Activated naive CD4-positive, alpha-beta T cell treated with anti-CD3 and anti-CD28 coated beads, Interleukin-2, amount 50 U/mL, for 24 hours (primary cell): Measurements from ENCODE around the gene GAB2.
"Not testable (repeated sequence)": the region's sequence is repeated elsewhere in the genome, so short reads cannot be mapped to it uniquely, and the experiment has no call there.

ENCODE experiments used
- H3K27ac Mint-ChIP-seq: one replicate; pipeline ENCODE4 v1.8.0; 2021; ENCODE audit warnings: mild to moderate bottlenecking, mixed read lengths
- H3K27me3 Mint-ChIP-seq: one replicate; pipeline ENCODE4 v1.8.0; 2021; ENCODE audit warnings: mixed read lengths
- H3K36me3 Mint-ChIP-seq: one replicate; pipeline ENCODE4 v1.8.0; 2021; ENCODE audit warnings: mixed read lengths
- H3K4me1 Mint-ChIP-seq: one replicate; pipeline ENCODE4 v1.8.0; 2021; ENCODE audit warnings: mixed read lengths
- H3K4me3 Mint-ChIP-seq: one replicate; pipeline ENCODE4 v1.8.0; 2021; ENCODE audit warnings: mild to moderate bottlenecking, mixed read lengths
- H3K9me3 Mint-ChIP-seq: one replicate; pipeline ENCODE4 v1.8.0; 2021; ENCODE audit warnings: mixed read lengths

GAB2 gene

DNA sequence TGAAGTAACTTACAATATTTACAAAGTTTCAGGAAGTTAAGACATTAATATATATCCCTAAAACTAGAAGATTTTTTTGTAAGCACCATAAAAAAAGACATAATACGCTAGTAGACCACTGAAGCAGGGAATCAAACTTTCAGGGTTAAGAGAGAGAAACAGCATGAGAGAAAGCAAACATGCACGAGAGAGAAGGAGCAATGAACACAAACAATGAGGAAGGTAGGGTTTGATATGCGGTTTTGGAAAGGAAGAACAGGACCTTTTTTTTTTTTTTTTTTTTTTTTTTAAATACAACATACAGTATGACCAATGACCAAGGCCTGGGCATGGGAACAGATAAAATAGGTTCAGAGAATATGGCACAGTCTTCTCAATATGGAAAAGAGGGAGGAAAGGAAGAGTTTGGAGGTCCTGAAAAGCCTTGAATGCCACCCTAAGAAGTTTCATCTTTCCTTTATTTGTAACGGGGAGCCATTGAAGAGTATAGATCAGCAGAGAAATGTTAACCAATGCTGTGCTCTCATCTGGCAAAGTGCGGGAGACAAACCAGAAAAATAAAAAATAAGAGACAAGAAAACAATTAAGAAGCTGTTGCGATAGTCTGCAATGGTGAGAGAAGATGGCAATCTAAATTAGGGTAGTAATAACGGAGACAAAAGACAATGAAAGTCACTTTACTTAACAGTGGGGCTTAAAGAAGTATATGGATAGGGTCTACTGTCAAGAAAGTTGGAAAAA lies 127.9 kb downstream of the GAB2 start:
- Mint-ChIP-seq H3K27me3 (no peaks in the 10 kb centered on the region), H3K27ac (no peak overlapping the region), H3K4me1 (peaks cover 33% of the 10 kb centered on the region), H3K4me3 (no peak overlapping the region), H3K9me3 (peaks cover 4% of the 10 kb centered on the region), H3K36me3 (peaks cover 2% of the 10 kb centered on the region)

DNA sequence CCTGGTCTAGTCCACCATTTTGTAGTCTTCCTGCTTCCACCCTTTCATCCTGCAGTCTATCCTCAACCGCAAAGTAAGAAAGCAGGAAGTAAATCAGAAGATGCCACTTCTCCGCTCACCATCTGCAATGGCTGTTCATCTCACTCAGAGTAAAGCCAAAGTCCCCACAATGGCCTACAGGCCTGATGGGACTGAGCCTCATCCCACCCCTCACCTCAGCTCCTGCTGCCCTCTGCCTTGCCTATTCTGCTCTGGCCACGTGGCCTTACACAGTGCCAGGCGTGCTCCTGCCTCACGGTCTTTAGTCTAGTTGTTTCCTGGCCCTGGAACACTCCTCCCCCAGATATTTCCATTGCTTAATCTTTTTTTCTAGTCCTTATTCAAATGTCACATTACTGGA lies 133.4 kb downstream of the GAB2 start:
- peaks cover under 1% of the 10 kb centered on the region for H3K9me3 Mint-ChIP-seq
- H3K4me1 Mint-ChIP-seq: peaks cover under 1% of the 10 kb centered on the region
- no peak overlapping the region for H3K4me3 Mint-ChIP-seq
- H3K27me3 Mint-ChIP-seq: no peaks in the 10 kb centered on the region
- H3K36me3 Mint-ChIP-seq: no peaks in the 10 kb centered on the region
- H3K27ac Mint-ChIP-seq: no peak overlapping the region

DNA sequence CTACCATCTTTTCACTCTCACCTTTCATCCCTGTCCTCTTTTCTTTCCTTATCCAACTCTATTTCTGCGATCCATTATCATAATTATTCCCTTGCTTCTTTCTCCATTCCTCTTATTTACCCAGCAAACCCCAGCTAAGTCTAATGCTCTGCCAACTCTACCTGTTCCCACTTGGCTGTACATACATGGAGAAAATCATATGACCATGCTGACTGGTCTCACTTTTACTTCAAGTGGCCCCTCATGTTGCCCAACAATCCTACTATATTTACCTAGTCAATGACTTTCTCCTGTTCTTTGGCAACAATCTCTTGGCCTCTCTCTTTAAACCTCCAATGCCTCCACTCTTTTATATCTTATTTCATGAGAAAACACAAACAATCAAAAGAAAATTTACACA lies 134.8 kb downstream of the GAB2 start:
- H3K36me3 Mint-ChIP-seq: no peaks in the 10 kb centered on the region
- no peak overlapping the region for H3K27ac Mint-ChIP-seq
- no peaks in the 10 kb centered on the region for H3K9me3 Mint-ChIP-seq
- no peak overlapping the region for H3K4me3 Mint-ChIP-seq
- no peaks in the 10 kb centered on the region for H3K27me3 Mint-ChIP-seq
- H3K4me1 Mint-ChIP-seq: peaks cover 1% of the 10 kb centered on the region

DNA sequence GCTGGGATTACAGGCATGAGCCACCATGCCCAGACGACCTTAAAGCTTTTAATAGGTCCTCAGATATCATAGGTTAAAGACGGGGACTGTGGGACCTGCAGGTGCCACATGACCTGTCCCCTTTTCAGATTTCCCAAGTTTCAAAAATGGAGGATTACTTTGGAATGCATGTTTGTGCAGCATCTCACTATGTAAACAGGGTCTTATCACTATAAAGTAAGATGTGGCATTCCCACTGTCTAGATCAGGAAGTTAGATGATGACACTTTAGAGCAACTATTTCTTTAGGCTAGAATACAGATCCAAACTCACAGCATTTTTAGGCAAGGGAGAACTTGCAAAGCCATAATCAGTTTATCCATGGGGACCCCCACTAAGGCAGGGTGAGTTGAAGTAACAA lies 136.1 kb downstream of the GAB2 start:
- Mint-ChIP-seq H3K27me3 (no peaks in the 10 kb centered on the region), H3K36me3 (no peaks in the 10 kb centered on the region), H3K27ac (no peak overlapping the region), H3K4me3 (no peak overlapping the region), H3K9me3 (no peaks in the 10 kb centered on the region), H3K4me1 (peaks cover 4% of the 10 kb centered on the region)

DNA sequence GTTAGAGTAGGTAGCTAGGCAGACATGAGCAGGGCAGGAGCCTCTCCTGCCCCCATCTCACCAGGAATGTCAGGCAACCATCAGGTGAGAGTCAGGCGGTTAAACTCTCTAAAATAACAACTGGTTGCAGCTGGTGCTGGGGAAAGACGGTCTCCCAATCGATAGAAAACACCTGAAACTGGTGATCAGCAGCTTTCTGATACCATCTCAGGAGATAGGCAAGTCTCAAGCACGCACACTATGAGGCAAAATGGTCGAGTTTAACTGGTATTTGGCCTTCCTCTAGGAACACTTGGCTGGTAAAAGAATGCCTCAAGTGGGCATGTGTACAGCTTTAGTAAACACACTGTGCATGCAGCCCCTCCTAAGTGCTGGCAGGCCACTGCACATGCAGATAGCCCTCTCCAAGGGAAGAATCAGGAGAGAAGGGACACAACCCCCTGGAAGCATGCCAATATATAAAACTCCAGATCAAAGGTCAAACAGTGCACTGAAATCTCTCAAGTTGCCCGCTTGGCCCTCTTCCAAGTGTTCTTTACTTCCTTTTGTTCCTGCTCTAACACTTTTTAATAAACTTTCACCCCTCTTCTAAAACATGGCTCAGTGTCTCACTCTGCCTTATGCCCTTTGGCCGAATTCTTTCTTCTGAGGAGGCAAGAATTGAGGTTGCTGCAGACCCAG lies 140.2 kb downstream of the GAB2 start:
- H3K9me3 Mint-ChIP-seq: peaks cover 11% of the 10 kb centered on the region
- no peaks in the 10 kb centered on the region for H3K27me3 Mint-ChIP-seq
- H3K27ac Mint-ChIP-seq: no peak overlapping the region

DNA sequence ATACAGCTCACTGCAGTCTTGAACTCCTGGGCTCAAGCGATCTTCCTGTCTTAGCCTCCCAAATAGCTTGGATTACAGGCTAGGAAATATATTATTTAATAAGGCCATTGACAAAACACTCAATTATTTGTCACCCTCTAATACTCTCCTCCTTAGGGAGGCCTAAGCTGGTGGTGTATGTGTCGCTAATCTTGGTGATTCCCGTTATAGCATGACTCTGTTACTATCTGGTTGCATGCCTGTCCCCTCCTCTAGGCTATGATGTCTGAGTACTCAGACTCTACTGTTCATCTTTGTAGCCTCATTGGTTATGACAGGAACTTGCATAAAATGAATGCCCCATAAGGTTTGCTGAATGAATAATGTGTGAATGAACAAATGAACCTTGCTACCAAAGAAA lies 141.3 kb downstream of the GAB2 start:
- Mint-ChIP-seq H3K4me3 (no peak overlapping the region), H3K36me3 (peaks cover 11% of the 10 kb centered on the region), H3K4me1 (peaks cover 4% of the 10 kb centered on the region), H3K27me3 (no peaks in the 10 kb centered on the region), H3K27ac (no peak overlapping the region), H3K9me3 (peaks cover 16% of the 10 kb centered on the region)

More for the DNA sequence above, 140.2 kb downstream of the GAB2 start:
- Mint-ChIP-seq H3K36me3 (peaks cover 7% of the 10 kb centered on the region), H3K4me3 (no peak overlapping the region), H3K4me1 (peaks cover 4% of the 10 kb centered on the region)

DNA sequence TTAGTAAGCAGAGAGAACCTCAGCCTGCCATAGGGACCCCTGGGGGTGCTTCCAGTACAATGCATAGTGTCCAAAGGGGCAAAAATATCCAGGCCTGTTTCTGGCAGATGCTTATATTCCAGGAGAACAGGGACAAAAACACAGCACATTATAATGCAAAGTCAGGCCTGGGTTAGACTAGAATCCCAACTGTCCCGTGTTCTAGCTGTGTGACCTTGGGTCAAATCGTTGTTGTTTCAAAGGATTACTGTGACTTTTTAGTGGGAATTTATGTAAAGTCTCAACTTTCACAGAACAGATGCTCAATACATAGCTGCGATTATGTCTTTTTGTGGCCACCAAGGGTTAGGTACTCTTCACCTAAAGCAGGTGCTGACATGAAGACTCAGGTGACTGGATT lies 142.9 kb downstream of the GAB2 start:
- no peaks in the 10 kb centered on the region for H3K27me3 Mint-ChIP-seq
- peaks cover 16% of the 10 kb centered on the region for H3K9me3 Mint-ChIP-seq
- no peak overlapping the region for H3K4me3 Mint-ChIP-seq
- no peak overlapping the region for H3K27ac Mint-ChIP-seq
- H3K4me1 Mint-ChIP-seq: peaks cover 4% of the 10 kb centered on the region
- H3K36me3 Mint-ChIP-seq: peaks cover 11% of the 10 kb centered on the region

DNA sequence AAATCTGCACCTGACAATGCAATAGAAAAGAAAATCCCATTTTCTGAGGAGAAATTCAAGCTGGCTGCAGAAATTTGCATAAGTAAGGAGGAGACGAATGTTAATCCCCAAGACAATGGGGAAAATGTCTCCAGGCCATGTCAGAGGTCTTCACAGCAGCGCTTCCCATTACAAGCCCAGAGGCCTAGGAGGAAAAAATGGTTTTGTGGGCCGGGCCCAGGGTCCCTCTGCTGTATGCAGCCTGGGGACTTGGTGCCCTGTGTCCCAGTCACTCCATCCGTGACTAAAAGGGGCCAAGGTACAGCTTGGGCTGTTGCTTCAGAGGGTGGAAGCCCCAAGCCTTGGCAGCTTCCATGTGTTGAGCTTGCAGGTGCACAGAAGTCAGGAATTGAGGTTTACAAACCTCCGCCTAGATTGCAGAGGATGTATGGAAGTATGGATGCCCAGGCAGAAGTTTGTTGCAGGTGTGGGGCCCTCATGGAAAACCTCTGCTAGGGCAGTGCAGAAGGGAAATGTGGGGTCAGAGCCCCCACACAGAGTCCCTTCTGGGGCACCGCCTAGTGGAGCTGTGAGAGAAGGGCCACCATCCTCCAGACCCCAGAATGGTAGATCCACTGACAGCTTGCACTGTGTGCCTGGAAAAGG lies 144.9 kb downstream of the GAB2 start:
- H3K4me1 Mint-ChIP-seq, H3K27ac Mint-ChIP-seq: not testable (repeated sequence)
- peaks cover 11% of the 10 kb centered on the region for H3K36me3 Mint-ChIP-seq

DNA sequence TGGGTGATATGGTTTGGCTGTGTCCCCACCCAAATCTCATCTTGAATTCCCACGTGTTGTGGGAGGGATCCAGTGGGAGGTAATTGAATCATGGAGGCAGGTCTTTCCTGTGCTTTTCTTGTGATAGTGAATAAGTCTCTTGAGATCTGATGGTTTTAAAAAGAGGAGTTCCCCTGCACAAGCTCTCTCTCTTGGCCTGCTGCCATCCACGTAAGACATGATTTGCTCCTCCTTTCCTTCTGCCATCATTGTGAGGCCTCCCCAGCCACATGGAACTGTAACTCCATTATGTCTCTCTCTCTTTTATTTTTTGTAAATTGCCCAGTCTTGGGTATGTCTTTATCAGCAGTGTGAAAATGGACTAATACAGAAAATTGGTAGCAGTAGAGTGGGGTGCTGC lies 145.8 kb downstream of the GAB2 start:
- H3K4me1 Mint-ChIP-seq, H3K4me3 Mint-ChIP-seq, H3K27ac Mint-ChIP-seq, H3K27me3 Mint-ChIP-seq: not testable (repeated sequence)
- peaks cover 11% of the 10 kb centered on the region for H3K36me3 Mint-ChIP-seq
- peaks cover 16% of the 10 kb centered on the region for H3K9me3 Mint-ChIP-seq

More for the DNA sequence above, 144.9 kb downstream of the GAB2 start:
- not testable (repeated sequence) for H3K27me3 Mint-ChIP-seq, H3K4me3 Mint-ChIP-seq
- H3K9me3 Mint-ChIP-seq: peaks cover 16% of the 10 kb centered on the region

DNA sequence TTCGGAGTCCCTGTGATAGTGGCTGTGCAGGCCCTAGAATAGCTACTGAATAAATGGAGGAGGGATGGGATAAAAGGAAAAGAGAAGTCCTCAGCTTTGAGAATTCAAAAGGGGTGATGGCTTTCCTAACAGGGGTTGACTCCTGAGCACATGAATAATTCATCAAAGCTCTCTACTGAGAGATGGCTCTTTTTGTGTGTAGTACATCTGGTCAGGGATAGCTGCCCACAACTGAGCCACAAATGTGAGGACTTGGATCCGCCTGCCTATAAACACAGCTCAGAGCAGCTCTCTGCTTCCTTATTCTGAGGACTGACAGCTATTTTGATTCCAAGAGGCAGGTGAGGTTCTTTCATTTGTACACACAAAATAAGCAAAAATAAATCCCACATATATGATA lies 146.6 kb downstream of the GAB2 start:
- no peaks in the 10 kb centered on the region for H3K4me1 Mint-ChIP-seq
- H3K4me3 Mint-ChIP-seq: no peak overlapping the region
- H3K9me3 Mint-ChIP-seq: peaks cover 16% of the 10 kb centered on the region
- H3K27ac Mint-ChIP-seq: no peak overlapping the region
- H3K36me3 Mint-ChIP-seq: peaks cover 11% of the 10 kb centered on the region
- H3K27me3 Mint-ChIP-seq: no peaks in the 10 kb centered on the region

DNA sequence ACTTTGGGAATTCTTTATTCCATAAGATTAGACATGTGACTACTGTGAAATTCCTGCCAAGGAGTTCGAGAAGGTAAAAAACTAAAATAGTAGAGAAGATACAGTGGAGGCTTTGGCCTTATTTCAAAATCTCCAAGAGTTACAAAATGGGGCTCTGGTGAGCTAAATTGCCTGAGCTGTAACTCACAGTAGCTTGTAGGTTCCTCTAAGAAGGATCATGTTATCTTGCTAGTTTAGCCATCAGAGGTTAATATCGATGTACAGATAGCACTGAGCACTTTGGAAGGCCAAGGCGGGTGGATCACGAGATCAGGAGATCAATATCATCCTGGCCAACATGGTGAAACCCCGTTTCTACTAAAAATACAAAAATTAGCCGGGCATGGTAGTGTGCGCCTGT lies 147.8 kb downstream of the GAB2 start:
- peaks cover 16% of the 10 kb centered on the region for H3K9me3 Mint-ChIP-seq
- H3K36me3 Mint-ChIP-seq: peaks cover 11% of the 10 kb centered on the region
- H3K4me1 Mint-ChIP-seq: no peaks in the 10 kb centered on the region

DNA sequence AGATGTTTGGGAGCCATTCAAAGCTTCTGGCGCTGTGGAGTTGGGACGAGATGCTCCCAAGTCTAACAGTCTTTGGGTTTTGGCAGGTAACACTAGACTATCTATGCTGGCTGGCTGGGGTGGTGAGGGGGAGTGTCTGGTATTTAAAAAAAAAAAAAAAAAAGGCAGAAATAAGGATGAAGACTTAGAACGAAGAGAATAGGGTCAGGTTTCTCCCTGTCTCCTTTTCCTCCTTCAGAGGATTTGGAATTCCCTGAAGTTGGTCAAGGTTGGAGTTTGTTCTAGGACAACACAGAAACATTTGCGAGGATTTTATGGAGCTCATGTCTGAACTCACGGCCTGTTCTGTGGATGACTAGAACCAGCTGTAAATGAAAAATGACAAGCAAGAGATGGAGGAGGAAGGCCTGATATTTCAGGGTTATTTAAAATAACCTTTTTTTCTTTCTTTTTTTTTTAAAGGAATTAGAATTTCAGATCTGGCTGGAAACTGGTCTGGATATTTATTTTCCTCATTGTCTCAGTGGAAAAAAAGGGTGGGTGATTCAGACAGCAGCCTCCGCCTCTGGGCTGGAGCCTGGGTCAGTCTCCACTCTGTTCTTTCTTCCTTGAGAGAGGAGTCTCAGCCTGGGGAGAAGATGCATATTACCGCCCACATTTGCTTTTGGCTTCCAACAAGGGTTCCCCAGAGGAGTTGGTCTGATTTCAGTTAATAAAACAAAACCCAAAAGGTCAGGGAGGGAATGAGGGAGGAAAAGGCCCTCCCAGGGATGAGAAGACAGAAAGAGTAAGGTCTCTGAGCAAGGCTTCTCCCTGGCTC lies 148.8 kb downstream of the GAB2 start:
- H3K36me3 Mint-ChIP-seq: peaks cover 8% of the 10 kb centered on the region
- H3K4me1 Mint-ChIP-seq: no peaks in the 10 kb centered on the region
- H3K27ac Mint-ChIP-seq: no peak overlapping the region
- no peak overlapping the region for H3K4me3 Mint-ChIP-seq
- H3K27me3 Mint-ChIP-seq: no peaks in the 10 kb centered on the region
- peaks cover 12% of the 10 kb centered on the region for H3K9me3 Mint-ChIP-seq

More for the DNA sequence above, 147.8 kb downstream of the GAB2 start:
- Mint-ChIP-seq H3K27me3 (no peaks in the 10 kb centered on the region), H3K27ac (no peak overlapping the region), H3K4me3 (no peak overlapping the region)

DNA sequence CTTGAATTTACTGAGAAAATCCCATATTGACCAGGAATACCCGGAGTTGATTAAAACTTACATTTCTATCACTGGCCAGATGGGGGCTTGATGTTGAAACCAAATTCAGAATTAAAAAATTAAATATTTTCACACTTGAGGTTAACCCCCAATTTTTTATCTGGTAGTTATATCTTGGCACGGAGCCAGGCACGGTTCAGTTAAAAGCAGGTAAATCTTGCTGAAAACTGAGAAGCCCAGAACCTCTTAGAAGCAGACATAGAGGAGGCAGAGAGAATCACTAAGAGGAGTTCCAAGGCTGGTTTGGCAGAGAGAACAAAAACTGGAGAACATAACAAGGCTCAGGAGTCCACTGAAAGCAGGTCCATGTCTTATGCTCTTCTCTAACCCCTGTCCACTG lies 151.2 kb downstream of the GAB2 start:
- no peaks in the 10 kb centered on the region for H3K36me3 Mint-ChIP-seq
- no peaks in the 10 kb centered on the region for H3K4me1 Mint-ChIP-seq
- no peaks in the 10 kb centered on the region for H3K27me3 Mint-ChIP-seq
- no peaks in the 10 kb centered on the region for H3K9me3 Mint-ChIP-seq
- H3K27ac Mint-ChIP-seq: no peak overlapping the region
- no peak overlapping the region for H3K4me3 Mint-ChIP-seq

DNA sequence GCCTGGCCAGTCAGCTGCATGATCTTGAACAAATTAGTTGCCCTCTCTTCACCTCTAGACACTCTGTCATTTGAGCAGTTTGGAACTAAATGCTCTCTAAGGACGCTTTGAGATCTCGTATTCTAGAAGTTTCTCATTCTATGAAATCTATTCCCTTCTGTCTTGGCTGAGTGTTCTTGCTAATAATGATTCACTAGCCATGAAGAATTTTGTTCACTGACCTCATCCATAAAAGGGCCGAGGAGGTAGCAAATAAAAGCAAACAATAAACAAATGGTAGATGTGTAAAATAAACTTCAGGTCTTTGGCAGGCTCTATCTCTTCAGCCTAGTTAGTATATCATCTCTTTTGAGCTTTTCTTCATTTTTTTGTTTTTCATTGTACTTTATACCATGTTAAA lies 152.3 kb downstream of the GAB2 start:
- H3K4me1 Mint-ChIP-seq: no peaks in the 10 kb centered on the region
- no peaks in the 10 kb centered on the region for H3K36me3 Mint-ChIP-seq
- no peaks in the 10 kb centered on the region for H3K9me3 Mint-ChIP-seq
- H3K27me3 Mint-ChIP-seq: no peaks in the 10 kb centered on the region
- H3K27ac Mint-ChIP-seq: no peak overlapping the region
- H3K4me3 Mint-ChIP-seq: no peak overlapping the region

DNA sequence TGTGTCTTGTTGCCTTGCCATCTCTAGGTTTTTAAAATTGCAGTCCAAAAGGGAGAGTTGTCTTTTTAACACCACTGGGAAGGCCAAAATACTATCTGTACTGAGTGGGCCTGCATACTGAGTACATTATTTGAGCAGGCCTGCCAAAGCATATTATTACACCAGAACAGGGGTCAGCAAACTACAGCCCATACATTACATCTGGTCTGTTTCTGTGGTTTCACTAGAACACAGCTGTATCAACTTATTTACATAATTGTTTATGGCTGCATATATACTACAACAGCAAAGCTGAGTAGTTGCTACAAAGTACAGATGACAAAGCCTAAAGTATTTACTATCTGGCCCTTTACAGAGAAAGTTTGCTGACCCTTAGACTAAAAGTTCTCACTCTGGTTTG lies 154.9 kb downstream of the GAB2 start:
- no peaks in the 10 kb centered on the region for H3K36me3 Mint-ChIP-seq
- no peaks in the 10 kb centered on the region for H3K27me3 Mint-ChIP-seq
- no peak overlapping the region for H3K4me3 Mint-ChIP-seq
- no peak overlapping the region for H3K27ac Mint-ChIP-seq
- no peaks in the 10 kb centered on the region for H3K4me1 Mint-ChIP-seq
- no peaks in the 10 kb centered on the region for H3K9me3 Mint-ChIP-seq
